ENCODE data around the gene RALGPS2.
A peak's percentile ranks its signal among the peaks of the same experiment; 100 is the strongest.

Gene RALGPS2, protein sequence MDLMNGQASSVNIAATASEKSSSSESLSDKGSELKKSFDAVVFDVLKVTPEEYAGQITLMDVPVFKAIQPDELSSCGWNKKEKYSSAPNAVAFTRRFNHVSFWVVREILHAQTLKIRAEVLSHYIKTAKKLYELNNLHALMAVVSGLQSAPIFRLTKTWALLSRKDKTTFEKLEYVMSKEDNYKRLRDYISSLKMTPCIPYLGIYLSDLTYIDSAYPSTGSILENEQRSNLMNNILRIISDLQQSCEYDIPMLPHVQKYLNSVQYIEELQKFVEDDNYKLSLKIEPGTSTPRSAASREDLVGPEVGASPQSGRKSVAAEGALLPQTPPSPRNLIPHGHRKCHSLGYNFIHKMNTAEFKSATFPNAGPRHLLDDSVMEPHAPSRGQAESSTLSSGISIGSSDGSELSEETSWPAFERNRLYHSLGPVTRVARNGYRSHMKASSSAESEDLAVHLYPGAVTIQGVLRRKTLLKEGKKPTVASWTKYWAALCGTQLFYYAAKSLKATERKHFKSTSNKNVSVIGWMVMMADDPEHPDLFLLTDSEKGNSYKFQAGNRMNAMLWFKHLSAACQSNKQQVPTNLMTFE

DNA sequence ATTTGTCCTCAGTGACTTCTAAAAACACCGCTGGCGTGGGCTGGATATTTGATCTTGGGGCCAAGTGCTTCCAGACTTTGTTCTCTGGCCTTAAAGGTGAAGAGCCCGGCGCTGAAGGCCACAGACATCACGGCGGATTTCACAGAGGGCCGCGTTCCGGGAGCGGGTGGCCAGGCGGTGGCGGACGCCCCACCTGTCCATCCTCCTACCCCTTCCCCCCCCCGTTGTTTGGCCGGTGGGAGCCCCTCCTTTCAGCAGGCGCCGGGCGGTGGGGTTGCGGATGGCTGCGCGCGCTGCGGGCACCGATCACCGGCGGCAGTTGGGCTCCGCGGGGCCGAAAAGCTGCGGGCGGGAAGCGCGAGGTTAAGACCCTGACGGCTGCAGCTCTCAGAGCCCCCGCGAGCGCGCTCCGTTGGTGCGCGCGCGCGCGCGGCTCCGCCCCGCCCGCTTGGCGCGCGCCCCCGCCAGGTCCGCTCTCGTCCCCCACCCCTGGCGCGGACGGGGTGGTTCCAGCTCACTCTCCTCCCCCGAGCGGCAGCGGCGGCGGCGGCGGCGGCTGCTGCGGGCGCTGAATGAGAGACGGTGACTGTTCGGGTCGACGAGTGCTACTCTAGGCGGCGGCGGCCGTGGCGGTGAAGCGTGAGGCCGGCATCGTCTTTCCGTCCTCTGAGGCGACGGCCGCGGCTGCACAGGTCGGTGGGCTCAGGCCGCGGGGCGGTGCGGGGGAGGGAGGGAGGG lies at the start of gene RALGPS2:
RALGPS2 (plus strand) TSS at position 517 of the 738 bp plus-strand sequence. CDS start 51,521 bp downstream, outside the sequence.
- H3K36me3 Mint-ChIP-seq (ENCODE audit: insufficient read depth) = no peaks in the 10 kb centered on the region
- peak within 1 kb of the TSS; percentile 70 for H3K4me3 Mint-ChIP-seq
- peaks cover 8% of the 10 kb centered on the region for H3K4me1 Mint-ChIP-seq
- H3K27ac Mint-ChIP-seq (ENCODE audit: low read depth) = no peak within 1 kb of the TSS
- peaks cover 47% of the 10 kb centered on the region for H3K27me3 Mint-ChIP-seq
- ATAC-seq (replicated peaks; ENCODE audit: extremely low read depth, poor library complexity, severe bottlenecking) = peak; percentile 47
- H3K9me3 Mint-ChIP-seq = no peaks in the 10 kb centered on the region
- peak in 1 of 2 donors; percentile 19 for DNase-seq (ENCODE audit: low spot score in 2 of 2)

DNA sequence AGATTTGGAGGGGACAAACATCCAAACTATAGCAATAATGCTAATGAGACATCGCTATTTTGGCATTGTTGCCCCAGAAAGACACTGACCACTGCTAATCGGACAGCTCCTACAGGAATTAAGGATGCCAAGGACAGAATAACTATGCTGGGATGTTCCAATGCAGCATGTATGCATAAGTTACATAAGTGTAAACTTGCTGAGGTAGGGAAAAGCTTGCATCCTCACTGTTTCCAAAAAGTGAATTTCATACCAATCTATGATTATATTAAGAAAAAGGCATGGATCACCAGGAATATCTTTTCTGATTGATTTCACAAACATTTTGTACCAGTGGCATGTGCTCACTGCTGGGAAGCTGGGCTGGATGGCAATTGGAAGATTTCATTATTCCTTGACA lies 45.8 kb upstream of the RALGPS2 start:
- DNase-seq (ENCODE audit: low spot score in 2 of 2) (no peak), ATAC-seq (replicated peaks; ENCODE audit: extremely low read depth, poor library complexity, severe bottlenecking) (no peak)
- H3K4me3 Mint-ChIP-seq = no peak overlapping the region
- no peaks in the 10 kb centered on the region for H3K36me3 Mint-ChIP-seq (ENCODE audit: insufficient read depth)
- H3K27me3 Mint-ChIP-seq = no peaks in the 10 kb centered on the region
- no peak overlapping the region for H3K27ac Mint-ChIP-seq (ENCODE audit: low read depth)
- no peaks in the 10 kb centered on the region for H3K4me1 Mint-ChIP-seq
- H3K9me3 Mint-ChIP-seq = no peaks in the 10 kb centered on the region

DNA sequence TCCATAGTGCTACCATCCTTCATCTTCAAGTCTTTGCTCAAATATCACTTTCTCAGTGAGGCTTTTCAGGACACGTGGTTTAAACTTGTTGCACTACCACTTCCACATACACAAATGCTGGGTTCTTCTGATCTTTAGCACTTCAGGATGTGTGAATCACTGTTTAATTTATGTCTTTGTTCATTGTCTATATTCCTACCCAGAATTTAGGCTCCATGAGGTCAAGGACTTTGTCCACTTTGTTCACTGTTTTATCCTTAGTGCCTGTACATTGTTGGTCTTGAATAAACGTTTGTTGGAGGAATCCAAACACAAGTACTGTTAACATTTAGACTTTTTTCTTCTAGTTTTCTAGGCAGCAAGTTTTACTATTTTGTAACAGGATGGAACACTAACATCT lies 42.6 kb upstream of the RALGPS2 start:
- H3K27me3 Mint-ChIP-seq = no peaks in the 10 kb centered on the region
- no peak for DNase-seq (ENCODE audit: low spot score in 2 of 2)
- no peaks in the 10 kb centered on the region for H3K36me3 Mint-ChIP-seq (ENCODE audit: insufficient read depth)
- no peaks in the 10 kb centered on the region for H3K9me3 Mint-ChIP-seq
- H3K27ac Mint-ChIP-seq (ENCODE audit: low read depth) = no peak overlapping the region
- H3K4me1 Mint-ChIP-seq = no peaks in the 10 kb centered on the region
- ATAC-seq (replicated peaks; ENCODE audit: extremely low read depth, poor library complexity, severe bottlenecking) = no peak
- H3K4me3 Mint-ChIP-seq = no peak overlapping the region

DNA sequence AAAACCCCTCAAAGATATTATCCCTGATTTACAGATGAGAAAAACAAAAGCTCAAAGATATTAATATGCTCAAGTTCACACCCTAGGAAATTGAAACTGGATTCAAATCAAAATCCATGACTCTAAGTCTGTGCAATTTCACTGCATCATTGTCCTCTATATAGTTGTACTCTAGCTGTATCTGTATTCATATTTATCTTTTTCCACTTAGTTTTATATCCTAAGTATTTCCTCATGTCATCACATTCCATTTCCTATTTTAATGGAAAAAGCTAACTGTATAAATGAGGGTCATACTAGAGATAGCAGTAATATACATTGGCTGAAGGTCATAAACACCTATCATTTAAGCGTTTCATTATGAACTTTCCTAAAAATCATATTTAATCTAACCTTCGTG lies 42.2 kb upstream of the RALGPS2 start:
- no peak overlapping the region for H3K4me3 Mint-ChIP-seq
- no peaks in the 10 kb centered on the region for H3K36me3 Mint-ChIP-seq (ENCODE audit: insufficient read depth)
- H3K4me1 Mint-ChIP-seq = no peaks in the 10 kb centered on the region
- no peaks in the 10 kb centered on the region for H3K27me3 Mint-ChIP-seq
- no peaks in the 10 kb centered on the region for H3K9me3 Mint-ChIP-seq
- ATAC-seq (replicated peaks; ENCODE audit: extremely low read depth, poor library complexity, severe bottlenecking) (no peak), DNase-seq (ENCODE audit: low spot score in 2 of 2) (no peak)
- H3K27ac Mint-ChIP-seq (ENCODE audit: low read depth) = no peak overlapping the region

DNA sequence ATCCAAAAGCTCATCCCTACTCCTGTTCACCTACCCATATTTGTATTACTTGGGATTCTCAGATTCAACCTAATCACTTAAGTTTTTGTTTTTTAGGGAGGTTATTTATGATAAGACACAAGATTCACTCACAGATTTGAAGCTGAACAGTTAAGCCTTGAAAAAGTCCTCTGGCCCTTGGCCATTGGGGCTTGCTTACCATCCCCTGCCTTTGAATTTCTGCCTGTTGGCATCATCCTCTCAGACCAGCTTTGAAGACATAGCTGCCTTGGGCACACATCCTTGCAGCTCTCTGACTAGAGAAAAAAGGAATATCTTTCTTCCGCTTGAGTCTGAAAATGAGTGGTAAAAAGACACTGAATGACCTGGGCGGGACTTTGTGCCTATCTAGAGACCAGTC lies 41.8 kb upstream of the RALGPS2 start:
- Mint-ChIP-seq H3K36me3 (ENCODE audit: insufficient read depth) (no peaks in the 10 kb centered on the region), H3K4me1 (no peaks in the 10 kb centered on the region), H3K9me3 (no peaks in the 10 kb centered on the region), H3K27ac (ENCODE audit: low read depth) (no peak overlapping the region), H3K4me3 (no peak overlapping the region), H3K27me3 (no peaks in the 10 kb centered on the region)
- no peak for DNase-seq (ENCODE audit: low spot score in 2 of 2)
- ATAC-seq (replicated peaks; ENCODE audit: extremely low read depth, poor library complexity, severe bottlenecking) = no peak

DNA sequence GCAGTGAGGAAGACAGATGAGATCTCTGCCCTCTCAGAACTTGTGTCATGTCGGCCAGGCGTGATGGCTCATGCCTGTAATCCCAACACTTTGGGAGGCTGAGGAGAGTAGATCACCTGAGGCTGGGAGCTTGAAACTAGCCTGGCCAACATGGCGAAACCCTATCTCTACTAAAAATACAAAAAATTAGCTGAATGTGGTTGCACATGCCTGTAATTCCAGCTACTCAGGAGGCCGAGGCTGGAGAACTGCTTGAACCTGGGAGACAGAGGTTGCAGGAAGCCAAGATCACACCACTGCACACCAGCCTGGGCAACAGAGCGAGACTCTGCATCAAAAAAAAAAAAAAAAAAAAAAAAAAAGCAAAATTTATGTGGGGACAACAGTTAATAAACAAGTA lies 40.9 kb upstream of the RALGPS2 start:
- ATAC-seq (replicated peaks; ENCODE audit: extremely low read depth, poor library complexity, severe bottlenecking) = no peak
- H3K9me3 Mint-ChIP-seq = no peaks in the 10 kb centered on the region
- no peak for DNase-seq (ENCODE audit: low spot score in 2 of 2)
- H3K4me1 Mint-ChIP-seq = no peaks in the 10 kb centered on the region
- no peak overlapping the region for H3K4me3 Mint-ChIP-seq
- no peaks in the 10 kb centered on the region for H3K36me3 Mint-ChIP-seq (ENCODE audit: insufficient read depth)
- no peaks in the 10 kb centered on the region for H3K27me3 Mint-ChIP-seq
- H3K27ac Mint-ChIP-seq (ENCODE audit: low read depth) = no peak overlapping the region

DNA sequence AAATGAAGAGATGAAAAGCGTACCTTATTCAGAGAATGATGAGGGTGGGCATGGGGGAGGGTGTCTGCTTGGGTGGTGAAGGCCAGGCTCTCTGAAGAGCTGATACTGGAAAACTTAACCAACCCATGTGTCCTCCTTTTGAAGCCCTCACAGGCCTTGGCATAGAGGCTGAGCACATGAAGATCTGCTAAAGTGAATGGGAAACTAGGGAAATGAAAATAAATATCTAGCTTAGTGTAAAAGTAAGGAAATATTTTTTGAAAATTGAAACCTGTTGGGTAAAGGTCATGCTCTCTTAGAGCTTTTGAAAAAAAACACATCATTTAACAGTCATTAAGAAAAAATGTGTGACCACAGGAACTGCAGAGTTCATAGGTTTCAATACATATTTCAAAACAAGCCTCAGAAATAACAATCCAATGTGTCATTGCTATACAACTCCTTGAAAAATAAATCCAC lies 40.5 kb upstream of the RALGPS2 start:
- Mint-ChIP-seq H3K27ac (ENCODE audit: low read depth) (no peak overlapping the region), H3K27me3 (no peaks in the 10 kb centered on the region), H3K4me1 (no peaks in the 10 kb centered on the region), H3K36me3 (ENCODE audit: insufficient read depth) (no peaks in the 10 kb centered on the region), H3K9me3 (no peaks in the 10 kb centered on the region), H3K4me3 (no peak overlapping the region)
- no peak for ATAC-seq (replicated peaks; ENCODE audit: extremely low read depth, poor library complexity, severe bottlenecking)
- DNase-seq (ENCODE audit: low spot score in 2 of 2) = no peak

DNA sequence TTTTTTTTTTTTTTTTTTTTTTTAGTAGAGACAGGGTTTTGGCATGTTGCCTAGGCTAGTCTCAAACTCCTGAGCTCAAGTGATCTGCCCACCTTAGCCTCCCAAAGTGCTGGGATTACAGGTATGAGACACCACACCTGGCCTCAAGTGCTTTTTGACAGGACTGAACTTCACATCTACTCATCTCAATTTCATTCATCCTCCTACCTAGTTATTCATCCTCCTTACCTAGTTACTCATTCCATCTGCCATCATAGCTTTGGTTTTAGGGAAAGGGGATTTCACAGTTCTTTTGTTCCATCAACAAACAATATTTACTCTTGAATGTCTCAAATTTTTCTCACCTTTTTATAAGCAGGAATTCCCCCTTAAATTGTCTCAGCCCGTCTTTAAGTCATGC lies 38.6 kb upstream of the RALGPS2 start:
- Mint-ChIP-seq H3K27me3 (no peaks in the 10 kb centered on the region), H3K4me1 (no peaks in the 10 kb centered on the region), H3K4me3 (no peak overlapping the region), H3K27ac (ENCODE audit: low read depth) (no peak overlapping the region), H3K36me3 (ENCODE audit: insufficient read depth) (no peaks in the 10 kb centered on the region), H3K9me3 (no peaks in the 10 kb centered on the region)
- DNase-seq (ENCODE audit: low spot score in 2 of 2) = no peak
- ATAC-seq (replicated peaks; ENCODE audit: extremely low read depth, poor library complexity, severe bottlenecking) = no peak

DNA sequence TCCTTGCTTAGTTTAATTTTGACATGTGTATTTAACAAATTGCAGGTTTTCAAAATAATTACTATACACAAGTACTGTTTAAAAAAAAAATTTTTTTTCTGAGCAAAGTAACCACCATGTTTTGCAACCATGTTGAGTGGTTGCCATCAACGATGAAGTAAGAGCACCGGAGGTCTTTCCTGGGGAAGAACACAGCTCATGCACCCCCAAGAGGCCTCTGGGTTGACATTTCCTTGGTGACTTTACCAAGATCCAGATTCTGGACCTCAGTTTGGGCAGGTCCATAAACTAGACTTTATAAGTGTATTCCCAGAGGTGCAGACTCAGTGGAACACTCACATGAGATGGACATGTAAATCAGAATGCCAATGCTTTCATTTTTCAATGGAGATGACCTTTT lies 36.8 kb upstream of the RALGPS2 start:
- Mint-ChIP-seq H3K4me3 (no peak overlapping the region), H3K4me1 (no peaks in the 10 kb centered on the region), H3K27me3 (no peaks in the 10 kb centered on the region), H3K27ac (ENCODE audit: low read depth) (no peak overlapping the region), H3K36me3 (ENCODE audit: insufficient read depth) (no peaks in the 10 kb centered on the region), H3K9me3 (no peaks in the 10 kb centered on the region)
- DNase-seq (ENCODE audit: low spot score in 2 of 2) (no peak), ATAC-seq (replicated peaks; ENCODE audit: extremely low read depth, poor library complexity, severe bottlenecking) (no peak)

DNA sequence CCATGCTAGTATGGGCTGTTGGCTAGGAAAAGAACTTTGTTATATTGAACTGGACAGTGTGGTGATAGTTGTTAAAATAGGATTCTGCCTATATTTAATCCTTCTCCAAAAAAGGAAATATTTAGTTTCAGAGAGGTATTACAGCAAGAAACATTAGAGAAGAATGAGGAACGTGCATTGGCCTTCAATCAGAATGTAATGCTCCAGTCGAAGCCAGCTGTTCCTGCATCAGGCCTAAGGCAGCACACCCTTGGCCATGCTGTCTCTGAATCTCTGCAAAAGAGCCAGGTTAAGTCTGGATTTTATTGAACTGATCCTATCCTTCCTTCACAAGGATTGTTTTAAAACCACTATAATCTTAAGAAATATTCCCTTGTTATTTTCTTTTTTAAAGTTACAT lies 35.3 kb upstream of the RALGPS2 start:
- ATAC-seq (replicated peaks; ENCODE audit: extremely low read depth, poor library complexity, severe bottlenecking) (no peak), DNase-seq (ENCODE audit: low spot score in 2 of 2) (no peak)
- H3K36me3 Mint-ChIP-seq (ENCODE audit: insufficient read depth) = no peaks in the 10 kb centered on the region
- no peaks in the 10 kb centered on the region for H3K9me3 Mint-ChIP-seq
- H3K4me3 Mint-ChIP-seq = no peak overlapping the region
- no peaks in the 10 kb centered on the region for H3K4me1 Mint-ChIP-seq
- no peaks in the 10 kb centered on the region for H3K27me3 Mint-ChIP-seq
- no peak overlapping the region for H3K27ac Mint-ChIP-seq (ENCODE audit: low read depth)

DNA sequence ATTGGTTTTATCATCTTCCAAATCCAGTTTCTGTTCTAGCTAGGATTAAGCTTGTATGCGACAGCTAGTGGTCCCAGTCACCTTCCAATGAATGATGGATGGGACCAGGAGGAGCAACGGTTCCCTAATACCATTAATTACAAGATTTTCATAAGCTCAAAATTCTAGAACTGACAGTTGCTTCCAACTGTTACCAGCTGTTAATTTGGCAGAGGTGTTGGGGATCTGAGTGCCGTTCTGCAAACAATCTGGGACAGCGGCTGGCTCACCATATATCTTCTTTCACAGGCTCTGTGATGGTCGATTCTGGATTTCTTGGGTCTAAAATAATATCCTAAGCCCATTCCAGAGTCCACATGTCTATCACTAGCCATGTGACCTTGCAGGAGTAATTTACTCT lies 34.5 kb upstream of the RALGPS2 start:
- no peak for ATAC-seq (replicated peaks; ENCODE audit: extremely low read depth, poor library complexity, severe bottlenecking)
- no peak overlapping the region for H3K4me3 Mint-ChIP-seq

DNA sequence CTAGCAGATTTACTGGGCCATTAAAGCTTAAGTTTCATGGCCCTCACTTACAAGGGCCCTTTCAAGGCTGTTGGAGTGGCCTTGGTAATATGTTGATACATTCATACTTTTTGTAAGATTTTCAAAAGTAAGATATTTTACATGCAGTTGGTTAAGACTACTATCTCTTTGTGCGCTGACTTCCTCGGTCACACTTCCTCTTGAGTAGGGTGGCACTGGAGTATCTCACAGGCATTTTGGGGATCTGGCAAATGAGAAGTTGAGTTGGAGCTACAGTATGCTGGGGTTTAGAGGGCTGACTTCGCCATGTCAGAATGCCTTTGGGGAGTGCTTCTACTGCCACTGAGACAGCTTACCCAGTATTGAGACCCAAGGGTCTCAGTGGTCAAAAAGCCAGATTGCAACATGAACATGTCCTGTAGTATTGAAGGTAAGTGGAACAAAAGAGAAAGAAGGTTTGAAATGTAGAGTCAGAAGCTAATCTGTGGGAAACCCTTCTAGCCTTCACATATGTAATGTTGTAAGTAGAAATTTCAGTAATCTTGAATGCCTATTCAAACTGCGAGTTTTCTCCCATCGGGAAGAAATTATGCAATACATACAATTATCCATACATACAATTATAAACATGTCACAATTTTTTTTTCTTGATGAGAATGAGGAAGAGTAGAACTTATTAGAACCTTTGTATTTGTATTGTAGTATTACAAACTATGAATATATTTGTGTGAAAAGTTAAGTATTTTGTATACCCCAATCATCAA lies 32.3 kb upstream of the RALGPS2 start:
- Mint-ChIP-seq H3K27ac (ENCODE audit: low read depth) (no peak overlapping the region), H3K27me3 (no peaks in the 10 kb centered on the region), H3K4me3 (no peak overlapping the region), H3K9me3 (no peaks in the 10 kb centered on the region), H3K4me1 (no peaks in the 10 kb centered on the region), H3K36me3 (ENCODE audit: insufficient read depth) (no peaks in the 10 kb centered on the region)
- ATAC-seq (replicated peaks; ENCODE audit: extremely low read depth, poor library complexity, severe bottlenecking) (no peak), DNase-seq (ENCODE audit: low spot score in 2 of 2) (no peak)

More for the DNA sequence above, 34.5 kb upstream of the RALGPS2 start:
- Mint-ChIP-seq H3K9me3 (no peaks in the 10 kb centered on the region), H3K4me1 (no peaks in the 10 kb centered on the region), H3K27me3 (no peaks in the 10 kb centered on the region), H3K36me3 (ENCODE audit: insufficient read depth) (no peaks in the 10 kb centered on the region), H3K27ac (ENCODE audit: low read depth) (no peak overlapping the region)
- no peak for DNase-seq (ENCODE audit: low spot score in 2 of 2)

Measured in central memory CD8-positive, alpha-beta T cell (primary cell).